NAMALWA (cell line): Measurements from ENCODE around the gene TMEM44.
A peak's percentile ranks its signal among the peaks of the same experiment; 100 is the strongest.
"Not testable (repeated sequence)": the region's sequence is repeated elsewhere in the genome, so short reads cannot be mapped to it uniquely, and the experiment has no call there.

Experiments
- DNase-seq: peaks from one replicate; pipeline ENCODE4 v3.0.0-alpha.2; 2015; ENCODE audit warnings: low spot score

Gene TMEM44

GRCh38 chr3:194642769-194643168 is 9.6 kb upstream of the TMEM44 start:
- DNase-seq, result no peak

- peak; percentile 72 for DNase-seq
These were observed 7.6 kb upstream of the TMEM44 start for GRCh38 chr3:194640829-194641228.

GRCh38 chr3:194638991-194639605 is 5.9 kb upstream of the TMEM44 start:
- DNase-seq, result no peak

GRCh38 chr3:194637541-194638400 is 4.6 kb upstream of the TMEM44 start:
- DNase-seq, result no peak

GRCh38 chr3:194637066-194637465 is 3.8 kb upstream of the TMEM44 start:
- DNase-seq, result no peak

GRCh38 chr3:194632809-194633348 is 340 bp downstream of the TMEM44 start:
- DNase-seq, result no peak

GRCh38 chr3:194632226-194632808 is 902 bp downstream of the TMEM44 start:
- no peak for DNase-seq

- DNase-seq, result no peak
These were observed 1.5 kb downstream of the TMEM44 start for GRCh38 chr3:194631696-194632095.

GRCh38 chr3:194630681-194631080 is 2.5 kb downstream of the TMEM44 start:
- DNase-seq, result not testable (repeated sequence)

- no peak for DNase-seq
These were observed 8.3 kb downstream of the TMEM44 start for GRCh38 chr3:194624956-194625355.

- DNase-seq, result no peak
These were observed 9.5 kb downstream of the TMEM44 start for GRCh38 chr3:194623449-194624290.

- DNase-seq, result no peak
These were observed 10.4 kb downstream of the TMEM44 start for GRCh38 chr3:194622621-194623340.

- DNase-seq, result no peak
These were observed 11.3 kb downstream of the TMEM44 start for GRCh38 chr3:194621947-194622346.

- DNase-seq, result no peak
These were observed 13.0 kb downstream of the TMEM44 start for GRCh38 chr3:194620196-194620595.

GRCh38 chr3:194619741-194620140 is 13.5 kb downstream of the TMEM44 start:
- no peak for DNase-seq

GRCh38 chr3:194618858-194619608 is 14.2 kb downstream of the TMEM44 start:
- DNase-seq, result no peak

GRCh38 chr3:194617827-194618226 is 15.4 kb downstream of the TMEM44 start:
- DNase-seq, result no peak

GRCh38 chr3:194617143-194617671 is 16.0 kb downstream of the TMEM44 start:
- DNase-seq, result no peak

GRCh38 chr3:194615226-194615625 is 18.0 kb downstream of the TMEM44 start:
- no peak for DNase-seq

GRCh38 chr3:194612221-194612620 is 21.0 kb downstream of the TMEM44 start:
- DNase-seq, result no peak
